GM19023 (cell line): ENCODE results near the gene GPR162.

ENCODE experiments used
- ATAC-seq: cut with Tn5 transposase; IDR thresholded peaks from one replicate; pipeline ENCODE4 v1.9.1; 2021; ENCODE audit warnings: mild to moderate bottlenecking, moderate library complexity; ENCODE audit not compliant: unreplicated experiment

The GPR162 gene

GRCh38 chr12:6834254-6834653 lies 12.6 kb downstream of the GPR162 start:
- no peak for ATAC-seq

GRCh38 chr12:6834873-6835272 lies 13.3 kb downstream of the GPR162 start:
- no peak for ATAC-seq

DNA sequence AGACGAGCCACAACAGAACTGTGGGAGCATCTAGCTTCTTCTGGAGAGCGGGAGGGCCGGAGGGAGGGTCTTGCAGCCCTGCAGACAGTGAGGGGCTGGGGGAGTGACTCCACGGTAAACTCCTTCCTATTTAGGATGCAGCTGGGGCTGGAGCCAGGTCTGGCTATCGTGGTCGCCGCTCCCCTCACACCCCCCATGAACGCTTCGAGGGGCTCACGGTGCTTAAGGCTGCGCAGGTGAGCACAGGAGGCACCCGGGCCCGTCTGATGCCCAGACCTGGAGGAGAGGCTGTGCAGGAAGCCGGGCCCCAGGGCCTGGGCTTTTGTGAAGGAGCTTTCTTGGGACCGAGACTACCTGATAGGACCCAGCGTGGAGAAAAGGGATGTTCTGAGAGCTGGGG lies 15.2 kb downstream of the GPR162 start:
- no peak for ATAC-seq

- ATAC-seq = no peak
Observed at GRCh38 chr12:6837370-6838060, 15.9 kb downstream of the GPR162 start.

DNA sequence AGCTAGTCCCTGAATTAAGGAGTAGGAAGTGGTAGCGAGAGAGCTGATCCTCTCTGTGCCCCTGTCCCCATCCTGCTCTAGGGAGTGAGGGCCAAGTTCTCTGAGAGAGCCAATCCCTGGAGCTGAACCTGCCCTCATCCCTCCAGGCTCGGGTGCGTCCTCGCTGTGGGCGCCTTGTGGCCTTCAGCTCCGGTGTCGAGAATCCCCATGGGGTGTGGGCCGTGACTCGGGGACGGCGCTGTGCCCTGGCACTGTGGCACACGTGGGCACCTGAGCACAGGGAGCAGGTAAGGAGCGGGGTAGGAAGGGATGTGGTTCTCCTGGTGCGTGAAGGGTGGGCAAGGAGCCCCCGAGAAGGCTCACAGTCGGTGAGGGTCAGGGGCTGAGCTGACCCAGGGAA lies 17.2 kb downstream of the GPR162 start:
- ATAC-seq = no peak

DNA sequence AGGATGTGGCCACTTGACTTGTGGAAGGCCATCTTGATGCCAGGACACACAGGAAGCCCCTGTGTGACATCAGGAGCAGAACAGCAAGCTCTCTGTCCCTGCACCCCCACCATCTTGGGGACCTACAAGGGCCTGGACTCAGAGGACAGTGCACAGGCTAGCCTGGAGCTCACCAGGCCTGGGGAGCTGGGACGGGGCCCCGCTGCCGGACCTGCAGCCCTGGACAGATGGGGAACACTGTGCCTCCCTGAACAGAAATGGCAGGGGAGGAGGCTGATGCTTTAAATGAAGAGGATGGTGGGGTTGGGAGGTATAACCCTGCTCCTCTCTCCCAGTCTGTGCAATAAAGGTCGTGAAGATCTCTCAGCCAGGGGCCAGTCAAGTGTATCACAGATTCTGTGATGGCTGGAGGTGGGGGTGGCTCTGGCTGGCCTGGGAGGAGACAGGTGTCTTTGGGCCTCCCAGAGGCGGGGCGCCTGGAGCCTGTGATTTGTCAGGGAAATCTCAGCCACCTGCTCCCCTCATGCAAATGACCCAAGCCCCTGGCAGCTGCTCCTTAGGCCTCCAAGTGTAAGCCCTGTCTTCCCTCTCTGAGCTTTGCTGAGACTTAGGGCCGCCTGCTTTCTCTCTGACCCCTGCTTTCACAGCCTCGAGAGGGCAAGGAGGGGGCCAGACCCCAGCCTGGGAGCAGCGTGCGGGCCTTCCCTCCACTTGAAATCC lies 18.0 kb downstream of the GPR162 start:
- peak; percentile 85 for ATAC-seq

DNA sequence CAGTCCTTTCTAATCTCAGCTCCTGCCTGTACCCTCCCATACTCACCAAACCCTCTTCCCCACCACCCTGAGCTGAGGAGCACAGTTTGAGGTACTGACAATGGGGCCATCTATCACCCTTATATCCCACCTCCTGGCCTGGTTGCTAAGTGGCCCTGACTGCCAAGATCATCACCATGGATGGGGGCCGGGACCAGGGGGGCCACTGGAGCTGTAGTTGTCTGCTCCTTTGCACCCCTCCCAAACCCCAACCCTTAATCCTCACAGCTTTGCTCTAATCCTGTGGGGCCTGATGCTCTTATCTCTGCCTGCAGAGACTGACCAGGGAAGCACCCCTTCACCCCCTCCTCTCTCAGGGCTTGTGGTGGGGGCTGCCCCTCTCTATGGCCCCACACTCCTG lies 18.7 kb downstream of the GPR162 start:
- no peak for ATAC-seq

- no peak for ATAC-seq
Observed at GRCh38 chr12:6840761-6841515, 19.3 kb downstream of the GPR162 start, which contains the start of gene GNB3. Gene GNB3 (plus strand): TSS chr12:6840925. CDS start chr12:6841288, 363 bp downstream.

GRCh38 chr12:6842075-6842474 lies 20.5 kb downstream of the GPR162 start:
- ATAC-seq = no peak

DNA sequence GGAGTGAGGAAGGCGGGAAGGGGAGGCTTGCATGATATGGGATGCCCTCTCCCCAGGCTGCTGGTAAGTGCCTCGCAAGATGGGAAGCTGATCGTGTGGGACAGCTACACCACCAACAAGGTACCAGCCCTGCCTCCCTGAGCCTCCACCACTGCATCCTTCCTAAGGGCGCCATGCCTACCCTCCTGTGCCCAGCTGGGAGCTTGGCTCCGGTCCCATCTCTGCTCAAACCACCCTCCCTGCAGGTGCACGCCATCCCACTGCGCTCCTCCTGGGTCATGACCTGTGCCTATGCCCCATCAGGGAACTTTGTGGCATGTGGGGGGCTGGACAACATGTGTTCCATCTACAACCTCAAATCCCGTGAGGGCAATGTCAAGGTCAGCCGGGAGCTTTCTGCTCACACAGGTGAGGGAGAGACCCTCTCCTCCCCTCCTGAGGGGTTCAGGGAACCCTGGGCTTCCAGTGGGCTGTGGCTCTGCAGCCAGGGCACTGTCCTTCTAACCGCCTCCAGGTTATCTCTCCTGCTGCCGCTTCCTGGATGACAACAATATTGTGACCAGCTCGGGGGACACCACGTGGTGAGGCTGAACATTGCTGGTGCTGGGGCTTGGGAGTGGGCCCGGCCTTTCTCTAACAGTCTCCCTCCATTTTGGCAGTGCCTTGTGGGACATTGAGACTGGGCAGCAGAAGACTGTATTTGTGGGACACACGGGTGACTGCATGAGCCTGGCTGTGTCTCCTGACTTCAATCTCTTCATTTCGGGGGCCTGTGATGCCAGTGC lies 21.7 kb downstream of the GPR162 start:
- ATAC-seq = no peak

DNA sequence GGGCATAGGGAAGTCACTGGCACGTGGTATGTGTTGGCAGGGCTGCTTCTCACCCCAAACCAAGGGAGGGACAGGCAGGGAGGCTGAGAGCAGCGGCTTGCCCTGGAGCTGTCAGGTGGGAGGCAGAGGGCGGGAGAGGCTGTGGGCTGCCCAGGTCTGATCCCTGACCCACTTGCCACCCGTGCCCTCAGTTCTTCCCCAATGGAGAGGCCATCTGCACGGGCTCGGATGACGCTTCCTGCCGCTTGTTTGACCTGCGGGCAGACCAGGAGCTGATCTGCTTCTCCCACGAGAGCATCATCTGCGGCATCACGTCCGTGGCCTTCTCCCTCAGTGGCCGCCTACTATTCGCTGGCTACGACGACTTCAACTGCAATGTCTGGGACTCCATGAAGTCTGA lies 23.8 kb downstream of the GPR162 start:
- no peak for ATAC-seq

GRCh38 chr12:6846316-6846869 lies 24.8 kb downstream of the GPR162 start:
- no peak for ATAC-seq

- ATAC-seq = no peak
Observed at GRCh38 chr12:6847676-6848075, 26.1 kb downstream of the GPR162 start.

- no peak for ATAC-seq
Observed at GRCh38 chr12:6849427-6849826, 27.8 kb downstream of the GPR162 start.

- ATAC-seq = no peak
Observed at GRCh38 chr12:6849976-6850560, 28.4 kb downstream of the GPR162 start.

DNA sequence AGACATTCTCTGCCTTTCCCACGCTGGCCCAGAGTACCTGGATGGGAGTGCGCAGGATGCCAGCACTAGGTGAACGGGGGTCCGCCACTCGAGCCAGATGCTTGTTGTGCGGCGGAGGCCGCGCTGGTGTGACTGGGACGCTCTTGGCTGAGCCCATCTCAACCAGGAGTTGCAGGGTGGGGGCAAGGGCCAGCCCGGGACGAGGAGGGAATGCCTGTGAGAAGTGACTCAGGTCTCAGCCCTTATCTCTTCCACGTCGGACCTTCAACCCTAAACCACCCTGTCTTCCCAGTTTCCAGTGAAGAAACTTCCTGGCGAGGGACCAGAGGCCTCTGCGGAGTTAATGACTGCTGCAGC lies 29.2 kb downstream of the GPR162 start:
- ATAC-seq = no peak

DNA sequence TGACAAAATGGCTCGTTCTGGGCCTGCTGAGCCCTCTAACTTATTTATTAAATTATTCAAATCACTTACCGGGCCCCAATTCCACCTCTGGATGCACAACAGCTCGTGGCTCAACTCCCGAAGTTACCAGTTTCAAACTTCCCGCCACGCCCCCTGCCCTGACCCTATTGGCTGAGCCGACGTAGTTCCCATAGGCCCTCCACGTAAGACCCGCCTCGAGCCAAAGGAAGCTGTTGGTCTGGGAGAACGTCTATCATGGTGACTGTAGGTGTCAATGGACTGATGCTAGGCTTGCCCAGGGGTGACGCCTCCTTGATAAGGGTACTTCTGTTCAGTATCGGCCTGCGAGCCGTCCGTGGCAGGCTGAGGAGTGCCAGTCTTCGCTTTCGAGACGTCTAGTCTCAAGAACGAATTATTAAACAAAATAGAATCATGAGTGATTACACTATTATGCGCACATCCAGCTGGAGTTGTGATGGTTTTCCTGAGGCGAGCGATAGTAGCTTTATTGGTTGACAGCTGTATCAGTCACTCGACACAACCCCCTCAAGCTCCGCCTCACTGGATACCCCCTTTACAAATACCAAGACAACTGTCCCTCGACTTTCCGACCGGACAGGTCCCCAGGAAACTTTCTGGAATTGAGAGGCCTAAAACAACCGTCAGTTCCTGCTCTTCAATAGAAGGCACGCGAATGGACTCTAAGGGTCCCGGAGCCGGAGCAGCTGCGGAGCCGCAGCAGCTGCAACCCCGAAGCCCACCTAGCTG lies 29.7 kb downstream of the GPR162 start, which contains the start of gene CDCA3:
Gene CDCA3, minus strand, starts transcription at position 134 of the 768 bp plus-strand sequence. CDS start 334 bp downstream, outside the sequence.
- ATAC-seq = peak; percentile 45

GRCh38 chr12:6851921-6852650 lies 30.5 kb downstream of the GPR162 start, which contains the start of gene USP5:
Gene USP5 (plus strand): TSS chr12:6852150. CDS start chr12:6852180, 30 bp downstream.
- peak; percentile 76 for ATAC-seq
